ENCODE results near the gene PBX2.
A peak's percentile ranks its signal among the peaks of the same experiment; 100 is the strongest.

The PBX2 gene

DNA sequence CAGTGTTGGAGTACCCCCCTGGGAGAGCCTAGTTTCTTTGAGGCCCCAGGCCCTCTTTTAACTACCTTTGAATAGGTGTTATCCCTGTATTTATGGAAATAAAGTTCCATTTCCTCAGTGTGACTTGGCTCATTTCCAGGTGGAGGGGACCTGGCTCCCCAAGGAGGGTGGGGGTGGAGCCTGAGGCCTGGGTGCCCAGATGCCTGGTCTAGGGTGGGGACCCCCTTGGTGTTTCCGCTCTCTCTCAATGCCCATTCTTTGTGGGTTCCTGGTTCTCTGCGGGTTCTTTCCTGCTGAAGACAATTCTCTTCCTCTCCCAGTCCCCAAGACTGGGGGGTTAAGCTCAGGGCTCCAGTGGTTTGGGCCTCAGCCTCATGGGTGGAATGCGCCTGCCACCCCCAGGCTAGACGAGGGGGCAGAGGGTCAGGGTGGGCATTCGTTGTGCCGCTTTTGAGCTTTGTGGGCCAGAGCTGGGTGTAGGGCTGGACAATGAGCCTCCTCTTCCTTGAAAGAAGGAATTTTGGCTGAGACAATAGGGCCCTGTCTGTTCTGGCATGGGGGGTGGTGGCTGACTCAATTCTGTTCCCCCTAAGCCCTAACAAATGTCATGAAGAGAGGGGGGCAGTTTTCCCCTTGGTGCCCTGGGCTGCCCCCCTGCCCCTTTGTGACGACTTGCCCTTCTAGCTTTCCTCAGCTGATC, 26.3 kb downstream of the PBX2 start:
- no peaks in the 10 kb centered on the region for H3K79me1 ChIP-seq (ENCODE audit: low read length)
- no peak for DNase-seq
- H3K4ac ChIP-seq (ENCODE audit: low read depth, low read length) = no peak overlapping the region
- WGBS (ENCODE audit: extremely low coverage, insufficient coverage, insufficient read length) = no CpG with 5 or more reads among the region's 7 CpGs
- no peak overlapping the region for H2BK120ac ChIP-seq (ENCODE audit: insufficient read depth, low read length, poor library complexity)
- H4K12ac ChIP-seq (ENCODE audit: low read depth, low read length) = no peak overlapping the region
- H3K14ac ChIP-seq (ENCODE audit: low read length) = no peak overlapping the region
- no peak overlapping the region for H4K91ac ChIP-seq (ENCODE audit: low read depth, low read length)
- H3K9me3 ChIP-seq (ENCODE audit: insufficient read depth, low read depth, low read length) = no peaks in the 10 kb centered on the region
- no peak overlapping the region for H3K27ac ChIP-seq (ENCODE audit: low read depth, low read length)
- H2AFZ ChIP-seq (ENCODE audit: insufficient read depth, low read length, poor library complexity) = no peak overlapping the region
- peaks cover 5 to 7% of the 10 kb centered on the region in 2 experiments for H3K4me1 ChIP-seq (ENCODE audit: control insufficient read depth in 1 of 2, insufficient read depth in 2 of 2, low read length in 2 of 2)
- no peak overlapping the region for H3K18ac ChIP-seq (ENCODE audit: low read length)
- H3K79me2 ChIP-seq (ENCODE audit: control insufficient read depth, insufficient read depth, low read length, poor library complexity) = no peaks in the 10 kb centered on the region
- no peak overlapping the region for H3K9ac ChIP-seq (ENCODE audit: low read length)
- H3K27me3 ChIP-seq (ENCODE audit: insufficient read depth, low read length) = no peaks in the 10 kb centered on the region
- H4K8ac ChIP-seq (ENCODE audit: low read depth, low read length) = no peak overlapping the region
- H2BK12ac ChIP-seq (ENCODE audit: low read length) = no peak overlapping the region
- H3K4me3 ChIP-seq (ENCODE audit: low read depth, low read length) = no peak overlapping the region
- peaks cover 43 to 49% of the 10 kb centered on the region in 2 experiments for H3K36me3 ChIP-seq (ENCODE audit: control insufficient read depth in 1 of 2, insufficient read depth in 2 of 2, low read length in 2 of 2)
- no peak overlapping the region for H3K23ac ChIP-seq (ENCODE audit: low read length)
- no peak overlapping the region for H2BK5ac ChIP-seq (ENCODE audit: low read depth, low read length, poor library complexity)
- no peak overlapping the region for H2AK5ac ChIP-seq (ENCODE audit: low read length)
- H3K4me2 ChIP-seq (ENCODE audit: low read length) = no peak overlapping the region

DNA sequence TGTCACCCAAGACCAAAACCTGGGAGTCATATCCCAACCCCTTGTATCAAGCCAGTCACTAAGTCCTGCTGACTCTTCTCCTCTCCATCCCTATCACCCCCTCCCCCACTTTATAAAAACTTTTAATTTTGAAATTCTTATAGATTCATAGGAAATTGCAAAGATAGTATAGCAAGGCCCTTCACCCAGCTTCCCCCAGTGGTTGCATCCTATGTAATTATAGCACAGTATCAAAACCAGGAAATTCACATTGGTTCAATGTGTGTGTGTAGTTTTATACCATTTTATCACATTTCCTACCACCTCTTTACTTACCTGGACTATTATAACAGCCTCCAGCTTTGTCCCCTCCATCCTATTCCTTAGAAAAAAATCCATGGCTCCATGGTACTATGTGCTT, 31.9 kb downstream of the PBX2 start:
- H3K4me1 ChIP-seq (ENCODE audit: control insufficient read depth in 1 of 2, insufficient read depth in 2 of 2, low read length in 2 of 2) = peaks cover 2 to 6% of the 10 kb centered on the region in 2 experiments
- H3K27ac ChIP-seq (ENCODE audit: low read depth, low read length) = no peak overlapping the region
- H3K79me1 ChIP-seq (ENCODE audit: low read length) = peaks cover 13% of the 10 kb centered on the region
- H4K8ac ChIP-seq (ENCODE audit: low read depth, low read length) = no peak overlapping the region
- no peaks in the 10 kb centered on the region for H3K9me3 ChIP-seq (ENCODE audit: insufficient read depth, low read depth, low read length)
- no peak overlapping the region for H3K18ac ChIP-seq (ENCODE audit: low read length)
- H2AK5ac ChIP-seq (ENCODE audit: low read length) = no peak overlapping the region
- H3K79me2 ChIP-seq (ENCODE audit: control insufficient read depth, insufficient read depth, low read length, poor library complexity) = peaks cover 12% of the 10 kb centered on the region
- no peaks in the 10 kb centered on the region for H3K27me3 ChIP-seq (ENCODE audit: insufficient read depth, low read length)
- no peak overlapping the region for H3K14ac ChIP-seq (ENCODE audit: low read length)
- H3K9ac ChIP-seq (ENCODE audit: low read length) = no peak overlapping the region
- H3K23ac ChIP-seq (ENCODE audit: low read length) = no peak overlapping the region
- no peak overlapping the region for H4K12ac ChIP-seq (ENCODE audit: low read depth, low read length)
- H2BK12ac ChIP-seq (ENCODE audit: low read length) = no peak overlapping the region
- no peak for DNase-seq
- H2BK120ac ChIP-seq (ENCODE audit: insufficient read depth, low read length, poor library complexity) = no peak overlapping the region
- H4K91ac ChIP-seq (ENCODE audit: low read depth, low read length) = no peak overlapping the region
- H3K36me3 ChIP-seq (ENCODE audit: control insufficient read depth in 1 of 2, insufficient read depth in 2 of 2, low read length in 2 of 2) = peaks cover 30 to 33% of the 10 kb centered on the region in 2 experiments
- H3K4me2 ChIP-seq (ENCODE audit: low read length) = no peak overlapping the region
- no peak overlapping the region for H3K4me3 ChIP-seq (ENCODE audit: low read depth, low read length)
- H2BK5ac ChIP-seq (ENCODE audit: low read depth, low read length, poor library complexity) = no peak overlapping the region
- H2AFZ ChIP-seq (ENCODE audit: insufficient read depth, low read length, poor library complexity) = no peak overlapping the region
- H3K4ac ChIP-seq (ENCODE audit: low read depth, low read length) = no peak overlapping the region

DNA sequence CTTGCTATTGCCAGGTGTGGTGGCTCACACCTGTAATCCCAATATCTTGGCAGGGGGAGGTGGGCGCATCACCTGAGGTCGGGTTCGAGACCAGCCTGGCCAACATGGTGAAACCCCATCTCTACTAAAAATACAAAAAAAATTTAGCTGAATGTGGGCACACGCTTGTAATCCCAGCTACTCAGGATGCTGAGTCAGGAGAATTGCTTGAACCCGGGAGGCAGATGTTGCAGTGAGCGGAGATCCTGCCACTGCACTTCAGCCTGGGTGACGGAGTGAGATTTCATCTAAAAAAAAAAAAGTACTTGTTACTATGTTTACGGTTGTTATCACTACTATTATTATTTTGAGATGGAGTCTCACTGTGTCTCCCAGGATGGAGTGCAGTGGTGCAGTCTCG, 33.1 kb downstream of the PBX2 start:
- no peak overlapping the region for H2BK120ac ChIP-seq (ENCODE audit: insufficient read depth, low read length, poor library complexity)
- no peak overlapping the region for H3K14ac ChIP-seq (ENCODE audit: low read length)
- DNase-seq = no peak
- H4K8ac ChIP-seq (ENCODE audit: low read depth, low read length) = no peak overlapping the region
- peaks cover 20 to 25% of the 10 kb centered on the region in 2 experiments for H3K36me3 ChIP-seq (ENCODE audit: control insufficient read depth in 1 of 2, insufficient read depth in 2 of 2, low read length in 2 of 2)
- WGBS (ENCODE audit: extremely low coverage, insufficient coverage, insufficient read length) = no CpG with 5 or more reads among the region's 9 CpGs
- H2AK5ac ChIP-seq (ENCODE audit: low read length) = no peak overlapping the region
- peaks cover 14% of the 10 kb centered on the region for H3K79me2 ChIP-seq (ENCODE audit: control insufficient read depth, insufficient read depth, low read length, poor library complexity)
- H3K18ac ChIP-seq (ENCODE audit: low read length) = no peak overlapping the region
- no peak overlapping the region for H4K91ac ChIP-seq (ENCODE audit: low read depth, low read length)
- no peak overlapping the region for H3K4ac ChIP-seq (ENCODE audit: low read depth, low read length)
- no peaks in the 10 kb centered on the region for H3K9me3 ChIP-seq (ENCODE audit: insufficient read depth, low read depth, low read length)
- H2BK12ac ChIP-seq (ENCODE audit: low read length) = no peak overlapping the region
- no peak overlapping the region for H4K12ac ChIP-seq (ENCODE audit: low read depth, low read length)
- peaks cover 10 to 11% of the 10 kb centered on the region in 2 experiments for H3K4me1 ChIP-seq (ENCODE audit: control insufficient read depth in 1 of 2, insufficient read depth in 2 of 2, low read length in 2 of 2)
- no peak overlapping the region for H3K27ac ChIP-seq (ENCODE audit: low read depth, low read length)
- H3K4me2 ChIP-seq (ENCODE audit: low read length) = no peak overlapping the region
- no peak overlapping the region for H3K23ac ChIP-seq (ENCODE audit: low read length)
- H2AFZ ChIP-seq (ENCODE audit: insufficient read depth, low read length, poor library complexity) = no peak overlapping the region
- no peak overlapping the region for H3K9ac ChIP-seq (ENCODE audit: low read length)
- H2BK5ac ChIP-seq (ENCODE audit: low read depth, low read length, poor library complexity) = no peak overlapping the region
- peaks cover 5% of the 10 kb centered on the region for H3K27me3 ChIP-seq (ENCODE audit: insufficient read depth, low read length)
- no peak overlapping the region for H3K4me3 ChIP-seq (ENCODE audit: low read depth, low read length)
- peaks cover 19% of the 10 kb centered on the region for H3K79me1 ChIP-seq (ENCODE audit: low read length)

DNA sequence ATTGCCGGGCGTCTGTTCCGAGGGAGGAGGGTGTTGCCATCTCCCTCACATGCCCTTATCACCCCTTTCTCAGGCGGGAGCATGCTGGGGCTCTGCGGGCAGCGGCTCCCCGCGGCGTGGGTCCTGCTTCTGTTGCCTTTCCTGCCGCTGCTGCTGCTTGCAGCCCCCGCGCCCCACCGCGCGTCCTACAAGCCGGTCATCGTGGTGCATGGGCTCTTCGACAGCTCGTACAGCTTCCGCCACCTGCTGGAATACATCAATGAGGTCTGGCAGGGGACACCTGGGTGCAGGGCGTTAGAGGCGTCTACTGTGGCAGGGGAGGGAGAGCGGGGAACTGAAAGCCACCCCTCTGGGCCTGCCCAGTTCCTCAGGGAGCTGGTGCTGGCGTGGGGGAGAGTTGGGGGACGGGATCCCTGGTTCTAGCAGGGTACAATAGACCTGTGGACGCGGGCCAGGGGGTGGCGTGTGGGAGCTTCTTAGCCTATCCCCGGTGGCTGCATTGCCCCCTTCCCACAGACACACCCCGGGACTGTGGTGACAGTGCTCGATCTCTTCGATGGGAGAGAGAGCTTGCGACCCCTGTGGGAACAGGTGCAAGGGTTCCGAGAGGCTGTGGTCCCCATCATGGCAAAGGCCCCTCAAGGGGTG, 35.4 kb downstream of the PBX2 start:
- H2AFZ ChIP-seq (ENCODE audit: insufficient read depth, low read length, poor library complexity) = peak overlapping the region; percentile 96
- H3K4ac ChIP-seq (ENCODE audit: low read depth, low read length) = peak overlapping the region; percentile 75
- H3K79me2 ChIP-seq (ENCODE audit: control insufficient read depth, insufficient read depth, low read length, poor library complexity) = peaks cover 14% of the 10 kb centered on the region
- DNase-seq = peak; percentile 41 to 68
- H3K18ac ChIP-seq (ENCODE audit: low read length) = peak overlapping the region; percentile 85
- H3K27me3 ChIP-seq (ENCODE audit: insufficient read depth, low read length) = peaks cover 20% of the 10 kb centered on the region
- peak overlapping the region; percentile 84 for H4K12ac ChIP-seq (ENCODE audit: low read depth, low read length)
- H2BK120ac ChIP-seq (ENCODE audit: insufficient read depth, low read length, poor library complexity) = peak overlapping the region; percentile 70
- peak overlapping the region; percentile 89 for H3K14ac ChIP-seq (ENCODE audit: low read length)
- H3K9me3 ChIP-seq (ENCODE audit: insufficient read depth, low read depth, low read length) = no peaks in the 10 kb centered on the region
- peak overlapping the region; percentile 74 for H3K9ac ChIP-seq (ENCODE audit: low read length)
- H3K27ac ChIP-seq (ENCODE audit: low read depth, low read length) = peak overlapping the region; percentile 46
- peaks cover 19% of the 10 kb centered on the region for H3K79me1 ChIP-seq (ENCODE audit: low read length)
- no CpG with 5 or more reads among the region's 34 CpGs for WGBS (ENCODE audit: extremely low coverage, insufficient coverage, insufficient read length)
- H3K36me3 ChIP-seq (ENCODE audit: control insufficient read depth in 1 of 2, insufficient read depth in 2 of 2, low read length in 2 of 2) = peaks cover 20 to 23% of the 10 kb centered on the region in 2 experiments
- H3K4me2 ChIP-seq (ENCODE audit: low read length) = peak overlapping the region; percentile 96
- peak overlapping the region; percentile 82 for H3K4me3 ChIP-seq (ENCODE audit: low read depth, low read length)
- peak overlapping the region; percentile 87 for H4K8ac ChIP-seq (ENCODE audit: low read depth, low read length)
- H2BK12ac ChIP-seq (ENCODE audit: low read length) = peak overlapping the region; percentile 17
- H4K91ac ChIP-seq (ENCODE audit: low read depth, low read length) = peak overlapping the region; percentile 81
- H2BK5ac ChIP-seq (ENCODE audit: low read depth, low read length, poor library complexity) = no peak overlapping the region
- peaks cover 10 to 13% of the 10 kb centered on the region in 2 experiments for H3K4me1 ChIP-seq (ENCODE audit: control insufficient read depth in 1 of 2, insufficient read depth in 2 of 2, low read length in 2 of 2)
- H3K23ac ChIP-seq (ENCODE audit: low read length) = no peak overlapping the region
- peak overlapping the region; percentile 59 for H2AK5ac ChIP-seq (ENCODE audit: low read length)

Measured in trophoblast cell (in vitro differentiated cells and primary cell).